ENCODE data around the gene KLKB1.

- TF ChIP-seq CTCF (IDR thresholded peaks at IDR 0.05) (no peak), POLR2A (IDR thresholded peaks at IDR 0.05) (no peak)
These were observed 33.5 kb upstream of the KLKB1 start for GRCh38 chr4:186193851-186194250.
